Superior temporal gyrus (tissue), 1 donor: ENCODE measurements around the gene RHO.
"Not testable (repeated sequence)": the region's sequence is repeated elsewhere in the genome, so short reads cannot be mapped to it uniquely, and the experiment has no call there.

Experiments used
- DNase-seq: peaks from one replicate; pipeline ENCODE4 v3.0.0-alpha.2; 2016; ENCODE audit errors: extremely low spot score

Gene RHO

DNA sequence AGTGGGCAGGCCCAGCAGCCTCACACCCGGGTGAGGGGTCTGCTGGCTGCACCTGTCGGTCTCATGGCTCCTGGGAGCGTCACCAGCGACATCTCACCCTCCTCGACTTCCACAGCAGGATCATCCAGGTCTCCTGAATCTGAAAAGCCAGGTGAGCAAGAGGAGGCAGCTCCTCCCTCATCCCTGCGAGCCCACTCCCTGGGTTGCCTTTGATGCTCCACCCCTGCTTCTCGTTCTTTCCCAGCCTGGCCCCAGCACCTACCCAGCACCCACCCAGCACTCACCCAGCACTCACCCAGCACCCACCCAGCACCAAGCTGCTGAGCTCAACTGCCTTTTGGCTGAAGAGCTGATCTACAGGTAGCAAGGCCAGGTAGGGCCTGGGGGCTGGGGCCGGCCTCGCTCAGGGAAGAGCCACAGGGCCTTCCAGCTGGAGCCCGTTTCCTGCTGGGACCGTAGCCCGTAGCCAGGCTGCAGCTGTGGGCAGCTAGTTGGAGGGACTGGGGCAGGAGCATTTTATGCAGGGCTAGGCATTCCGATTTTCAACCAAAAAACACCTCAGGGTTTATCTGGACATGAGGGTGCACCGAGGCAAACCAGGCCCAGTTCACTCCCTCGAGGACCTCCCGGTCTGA lies 14.8 kb downstream of the RHO start, which contains the start of gene H1-8:
Gene H1-8 (plus strand): TSS at position 20 of the 635 bp plus-strand sequence. CDS start 44 bp downstream, at position 64.
- DNase-seq = no peak

DNA sequence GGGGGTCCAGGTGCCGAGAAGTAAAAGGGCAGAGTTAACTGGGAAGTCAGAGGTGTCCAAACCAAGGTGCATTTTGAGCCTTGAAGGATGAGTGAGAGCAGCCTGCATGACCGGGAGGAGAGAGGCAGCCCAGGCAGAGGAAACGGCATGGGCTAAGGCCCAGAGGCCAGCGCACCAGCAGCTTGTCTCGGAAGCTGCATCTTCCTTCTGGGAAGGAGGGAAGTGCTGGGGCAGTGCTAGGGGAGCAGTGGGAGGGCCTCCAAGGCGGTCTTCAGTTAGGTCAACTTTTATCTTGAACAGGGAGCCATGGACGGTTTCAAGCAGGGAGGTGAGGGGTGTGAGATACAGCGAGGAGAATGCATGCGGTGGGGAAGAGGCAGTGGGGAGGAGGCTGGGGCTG lies 15.6 kb downstream of the RHO start:
- no peak for DNase-seq

DNA sequence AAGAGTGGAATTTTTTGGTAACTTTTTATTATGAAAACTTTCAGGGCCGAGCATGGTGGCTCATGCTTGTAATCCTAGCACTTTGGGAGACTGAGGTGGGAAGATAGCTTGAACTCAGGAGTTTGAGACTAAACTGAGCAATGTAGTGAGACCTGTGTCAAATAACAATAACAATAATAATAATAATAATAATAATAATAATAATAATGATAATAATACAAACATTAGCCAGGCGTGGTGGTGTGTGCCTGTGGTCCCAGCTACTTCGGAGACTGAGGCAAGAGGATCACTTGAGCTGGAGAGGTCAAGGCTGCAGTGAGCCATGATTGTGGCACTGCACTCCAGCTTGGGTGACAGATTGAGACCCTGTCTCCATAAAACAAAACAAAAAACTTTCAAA lies 17.5 kb downstream of the RHO start:
- DNase-seq = not testable (repeated sequence)

DNA sequence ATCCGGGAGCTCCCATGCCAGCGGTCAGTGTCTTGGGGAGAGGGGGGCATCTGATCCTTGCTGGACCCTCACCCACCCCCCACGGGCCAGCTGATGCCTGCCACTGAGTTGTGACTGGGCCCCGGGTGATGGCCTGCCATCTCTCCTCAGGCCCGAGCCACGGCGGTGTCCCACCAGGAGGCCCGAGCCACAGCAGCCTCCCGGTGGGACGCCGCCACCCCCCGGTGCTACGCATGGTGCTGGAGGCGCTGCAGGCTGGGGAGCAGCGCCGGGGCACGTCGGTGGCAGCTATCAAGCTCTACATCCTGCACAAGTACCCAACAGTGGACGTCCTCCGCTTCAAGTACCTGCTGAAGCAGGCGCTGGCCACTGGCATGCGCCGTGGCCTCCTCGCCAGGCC lies 18.8 kb downstream of the RHO start:
- no peak for DNase-seq

DNA sequence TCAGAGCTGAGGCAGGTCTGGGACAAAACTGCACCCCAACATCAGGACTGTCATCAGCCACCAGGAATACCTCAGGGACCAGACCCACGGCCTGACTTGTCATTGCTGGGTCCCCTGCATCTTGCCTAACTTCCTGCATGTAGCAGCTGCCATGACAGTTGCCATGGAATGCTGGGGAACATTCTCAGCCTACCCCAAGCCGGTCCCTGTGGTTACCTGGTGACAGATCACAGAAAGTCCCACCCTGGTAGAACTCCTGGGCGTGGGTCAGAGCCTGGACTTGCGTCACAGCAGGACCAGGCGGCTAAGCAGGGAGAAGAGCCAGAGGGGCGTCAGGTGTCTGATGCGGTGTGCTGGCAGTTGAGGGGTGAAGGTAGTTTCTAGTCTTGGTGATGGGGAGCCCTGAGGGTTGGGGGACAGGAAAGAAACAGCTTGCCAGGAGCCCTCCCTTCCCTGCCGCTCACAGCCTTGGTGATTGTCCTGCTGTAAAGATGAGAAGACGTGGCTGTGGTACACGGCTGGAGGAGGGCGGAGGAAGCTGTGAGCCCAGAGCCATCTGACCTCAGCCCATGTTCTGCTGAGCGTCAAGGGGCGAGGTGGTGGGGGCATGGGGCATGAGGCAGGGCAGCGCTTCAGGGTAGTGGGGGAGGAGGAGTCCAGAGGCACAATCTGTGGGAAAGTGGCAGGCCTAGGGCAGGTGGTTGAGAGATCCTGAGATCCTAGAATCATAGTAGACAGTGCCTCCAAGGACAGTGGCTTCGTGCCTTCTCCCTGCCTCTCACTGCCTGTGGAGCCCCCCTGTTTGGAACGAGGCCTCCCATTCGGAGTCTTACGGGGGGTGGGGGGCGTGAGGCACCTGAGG lies 19.9 kb downstream of the RHO start:
- no peak for DNase-seq

DNA sequence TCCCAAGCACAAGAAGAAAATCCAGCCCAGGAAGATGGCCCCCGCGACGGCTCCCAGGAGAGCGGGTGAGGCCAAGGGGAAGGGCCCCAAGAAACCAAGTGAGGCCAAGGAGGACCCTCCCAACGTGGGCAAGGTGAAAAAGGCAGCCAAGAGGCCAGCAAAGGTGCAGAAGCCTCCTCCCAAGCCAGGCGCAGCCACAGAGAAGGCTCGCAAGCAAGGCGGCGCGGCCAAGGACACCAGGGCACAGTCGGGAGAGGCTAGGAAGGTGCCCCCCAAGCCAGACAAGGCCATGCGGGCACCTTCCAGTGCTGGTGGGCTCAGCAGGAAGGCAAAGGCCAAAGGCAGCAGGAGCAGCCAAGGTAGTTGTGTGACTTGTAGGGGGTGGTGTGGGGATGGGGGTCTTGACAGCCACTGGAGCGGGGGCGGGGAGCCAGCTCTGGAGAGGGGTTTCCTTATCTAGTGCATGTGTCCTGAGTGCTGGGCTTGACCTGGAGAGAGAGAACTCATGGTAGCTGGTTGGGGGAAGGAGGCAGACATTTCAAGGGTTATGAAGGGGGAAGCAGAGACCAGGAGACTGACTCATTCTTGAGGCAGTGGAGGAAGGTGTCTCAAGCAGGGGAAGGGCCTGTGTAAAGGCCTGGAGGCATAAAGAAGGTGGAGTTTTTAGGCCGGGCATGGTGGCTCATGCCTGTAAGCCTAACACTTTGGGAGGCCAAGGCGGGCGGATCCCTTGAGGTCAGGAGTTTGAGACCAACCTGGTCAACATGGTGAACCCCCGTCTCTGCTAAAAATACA lies 20.8 kb downstream of the RHO start:
- no peak for DNase-seq

DNA sequence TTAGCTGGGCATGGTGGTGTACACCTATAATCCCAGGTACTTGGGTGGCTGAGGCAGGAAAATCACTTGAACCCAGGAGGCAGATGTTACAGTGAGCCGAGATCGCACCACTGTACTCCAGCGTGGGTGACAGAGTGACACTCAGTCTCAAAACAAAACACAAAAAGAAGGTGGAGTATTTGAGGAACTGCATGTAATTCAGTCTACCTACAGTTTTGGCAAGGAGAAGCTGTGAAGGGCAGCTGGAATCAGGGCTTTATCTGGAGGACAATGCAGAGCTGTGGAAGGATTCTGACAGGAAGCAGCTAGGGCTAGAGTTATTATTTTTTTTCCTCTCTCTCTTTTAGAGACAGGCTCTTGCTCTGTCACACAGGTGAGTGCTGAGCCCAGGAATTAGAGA lies 21.4 kb downstream of the RHO start:
- no peak for DNase-seq

DNA sequence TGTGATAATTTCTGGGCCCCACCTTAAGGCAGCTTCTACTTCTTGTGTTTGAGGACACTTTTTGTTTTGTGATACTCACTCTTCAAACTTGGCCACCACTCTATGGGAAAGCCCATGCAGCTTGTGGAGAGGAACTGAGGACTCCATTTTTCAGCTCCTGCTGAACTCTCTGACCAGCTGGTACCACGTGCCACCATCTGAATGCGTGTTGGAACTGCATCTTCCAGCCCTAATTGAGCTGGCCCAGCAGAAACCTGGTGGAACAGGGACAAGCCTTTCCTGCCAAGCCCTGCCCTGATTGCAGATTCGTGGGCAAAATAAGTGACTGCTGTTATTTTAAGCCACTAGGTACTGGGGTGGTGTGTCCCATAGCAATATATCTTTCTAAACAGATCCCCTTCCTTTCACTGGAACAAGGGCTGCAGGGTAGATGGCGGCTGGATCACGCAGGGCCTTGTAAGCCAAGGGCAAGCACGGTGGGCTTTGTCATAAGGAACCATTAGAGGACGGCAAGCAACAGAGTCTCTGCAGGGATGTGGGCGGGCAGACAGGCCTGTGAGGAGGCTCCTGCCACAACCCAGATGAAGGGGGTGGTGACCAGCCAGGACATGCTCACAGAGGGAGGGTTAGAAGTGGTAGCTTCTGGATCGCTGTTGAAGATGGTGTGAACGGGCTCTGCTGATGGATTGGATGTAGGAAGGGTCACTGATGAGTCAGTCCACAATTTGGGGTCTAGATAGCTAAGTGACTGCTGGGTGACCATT lies 24.0 kb downstream of the RHO start:
- DNase-seq = peak; percentile 33

DNA sequence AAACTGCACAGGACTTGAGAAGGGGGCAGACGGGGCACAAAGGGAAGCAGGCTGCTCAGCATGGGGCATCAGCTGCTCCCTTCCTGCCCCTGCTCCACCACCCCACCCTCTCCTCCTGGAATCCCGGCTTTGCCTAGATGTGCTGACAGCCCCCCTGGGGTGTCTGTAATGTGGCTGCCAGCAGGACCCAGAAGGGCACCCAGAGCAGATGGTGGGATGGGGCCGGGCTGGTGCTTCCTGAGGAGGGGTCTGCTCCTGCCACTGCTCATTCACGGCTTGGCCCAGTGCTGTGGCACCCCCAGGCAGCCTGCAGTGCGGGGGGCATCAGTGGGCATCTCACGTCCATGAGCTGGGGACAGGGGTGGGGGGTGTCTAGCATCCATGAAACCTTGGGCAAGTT lies 24.7 kb downstream of the RHO start:
- no peak for DNase-seq

DNA sequence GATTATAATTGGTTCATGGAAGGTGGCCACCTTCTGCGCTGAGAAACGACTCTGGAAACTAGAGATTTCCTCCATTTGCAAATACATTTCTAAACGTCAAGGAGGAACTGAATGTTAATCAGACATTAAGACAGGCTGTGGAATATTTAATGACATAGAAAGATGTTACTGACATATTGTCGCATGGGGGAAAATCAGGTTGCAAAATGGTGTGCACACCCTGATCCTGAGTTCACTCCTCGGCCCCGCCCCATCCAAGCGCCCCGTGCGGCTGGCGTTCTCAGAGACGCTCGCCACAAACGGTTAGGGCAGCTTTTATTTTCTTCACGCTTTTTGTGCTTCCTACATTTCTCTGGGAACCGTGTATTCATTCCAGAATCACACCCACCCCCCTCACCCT lies 25.3 kb downstream of the RHO start:
- peak; percentile 22 for DNase-seq

DNA sequence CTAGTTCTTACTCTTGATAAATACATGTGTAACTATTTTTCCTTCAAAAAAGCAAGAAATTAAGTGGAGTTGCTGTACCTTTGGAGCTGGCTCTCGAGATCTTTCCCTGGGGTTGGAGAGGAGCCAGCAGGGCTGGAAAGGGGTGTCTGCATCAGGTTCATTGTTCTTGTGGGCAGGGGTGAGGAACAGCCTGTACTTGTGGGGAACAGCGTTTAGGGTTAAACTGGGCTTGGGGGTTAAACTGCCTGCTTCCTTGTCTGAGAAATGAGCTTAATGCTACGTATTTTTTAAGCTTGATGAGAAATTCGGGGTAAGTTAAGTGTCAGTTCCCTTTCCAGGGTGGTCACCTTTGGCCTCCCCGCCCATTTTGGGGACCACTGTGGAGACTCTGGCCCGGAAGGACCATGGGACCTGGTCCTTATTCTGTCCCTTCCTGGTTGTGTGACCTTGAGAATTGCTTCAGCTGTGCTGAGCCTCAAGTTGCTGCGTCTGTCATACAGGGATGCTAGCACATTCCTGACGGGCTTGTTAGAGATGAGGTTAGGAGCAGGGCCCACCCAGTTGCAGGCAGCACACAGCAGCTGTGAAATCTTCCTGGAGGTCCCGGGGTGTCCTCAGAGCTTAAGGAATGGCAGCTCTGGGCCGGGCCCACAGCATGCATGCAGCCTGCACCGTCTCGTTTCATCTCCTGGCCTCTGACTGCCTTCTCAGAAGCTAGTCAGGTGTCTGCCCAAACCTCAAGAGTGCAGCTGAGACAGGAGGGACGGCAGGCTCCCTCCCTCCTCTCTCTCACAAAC lies 26.1 kb downstream of the RHO start:
- no peak for DNase-seq

DNA sequence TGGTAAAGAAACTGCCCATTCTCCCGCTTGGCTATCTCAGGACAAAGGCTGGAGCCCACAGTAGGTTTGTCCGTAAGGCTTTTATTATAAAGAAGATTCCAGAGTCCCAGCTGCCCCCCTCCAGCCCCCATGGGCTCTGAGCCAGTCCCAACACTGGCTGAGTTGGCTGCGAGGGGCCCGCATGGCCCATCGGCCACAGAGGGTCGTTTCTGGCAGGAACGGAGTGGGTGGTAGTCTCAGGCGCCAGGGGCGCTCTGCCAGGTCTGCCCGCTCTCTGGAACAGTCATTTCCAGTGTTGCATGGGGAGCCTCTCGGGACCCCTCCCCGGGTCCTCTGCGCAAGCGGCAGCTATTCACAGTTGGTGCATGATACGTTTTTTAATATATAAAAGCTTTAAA lies 26.7 kb downstream of the RHO start:
- no peak for DNase-seq

DNA sequence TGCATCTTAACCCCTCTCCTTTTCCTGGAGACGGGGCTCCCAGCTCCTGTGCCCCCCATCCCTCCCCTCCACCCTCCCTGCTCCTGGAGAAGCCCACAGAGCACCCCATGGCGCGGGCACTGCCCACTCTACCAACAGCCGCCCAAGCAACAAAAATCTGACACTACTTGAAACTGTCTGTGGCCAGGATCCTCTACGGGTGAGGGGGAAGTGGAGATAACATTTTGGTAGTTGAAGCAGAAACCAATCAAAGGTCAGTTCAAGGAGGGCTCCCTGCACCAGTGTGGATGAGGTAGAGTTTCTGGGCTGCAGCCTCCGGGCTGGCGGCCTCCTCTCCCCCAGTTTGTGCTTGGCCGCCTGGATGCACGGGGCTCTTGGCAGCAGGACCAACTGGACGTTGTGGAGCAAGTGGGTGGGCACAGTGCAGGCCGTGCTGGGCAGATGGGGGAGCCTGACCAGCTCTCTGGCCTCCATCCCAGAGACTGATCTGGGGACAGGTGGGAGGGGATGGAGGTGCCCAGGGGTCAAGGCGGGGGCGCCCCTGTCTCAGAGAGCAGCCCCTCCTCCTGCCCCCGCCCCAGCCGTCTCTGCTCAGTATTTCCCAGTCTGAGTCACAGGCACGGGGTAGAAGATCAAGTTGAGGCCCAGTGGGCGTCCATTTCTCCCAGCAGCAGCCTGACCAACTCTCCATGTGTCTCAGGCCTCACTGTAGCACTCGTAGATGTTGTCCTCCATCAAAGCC lies 27.3 kb downstream of the RHO start:
- no peak for DNase-seq

DNA sequence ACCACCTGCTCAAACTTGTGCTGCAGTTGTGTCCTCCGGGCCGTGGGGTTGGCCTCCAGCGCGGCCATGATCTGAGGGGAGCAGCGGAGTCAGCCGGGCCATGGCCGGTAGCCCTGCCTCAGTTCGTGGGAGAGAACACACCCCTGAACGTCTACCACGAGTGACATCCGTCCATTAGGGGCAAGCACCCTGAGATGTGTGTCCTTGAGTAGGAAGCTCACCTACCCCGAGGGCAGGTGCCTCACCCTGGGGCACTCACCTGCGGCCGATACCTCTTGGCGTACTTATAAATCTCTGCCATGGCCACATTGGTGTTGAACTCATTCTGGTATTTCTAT lies 27.9 kb downstream of the RHO start:
- DNase-seq = no peak

DNA sequence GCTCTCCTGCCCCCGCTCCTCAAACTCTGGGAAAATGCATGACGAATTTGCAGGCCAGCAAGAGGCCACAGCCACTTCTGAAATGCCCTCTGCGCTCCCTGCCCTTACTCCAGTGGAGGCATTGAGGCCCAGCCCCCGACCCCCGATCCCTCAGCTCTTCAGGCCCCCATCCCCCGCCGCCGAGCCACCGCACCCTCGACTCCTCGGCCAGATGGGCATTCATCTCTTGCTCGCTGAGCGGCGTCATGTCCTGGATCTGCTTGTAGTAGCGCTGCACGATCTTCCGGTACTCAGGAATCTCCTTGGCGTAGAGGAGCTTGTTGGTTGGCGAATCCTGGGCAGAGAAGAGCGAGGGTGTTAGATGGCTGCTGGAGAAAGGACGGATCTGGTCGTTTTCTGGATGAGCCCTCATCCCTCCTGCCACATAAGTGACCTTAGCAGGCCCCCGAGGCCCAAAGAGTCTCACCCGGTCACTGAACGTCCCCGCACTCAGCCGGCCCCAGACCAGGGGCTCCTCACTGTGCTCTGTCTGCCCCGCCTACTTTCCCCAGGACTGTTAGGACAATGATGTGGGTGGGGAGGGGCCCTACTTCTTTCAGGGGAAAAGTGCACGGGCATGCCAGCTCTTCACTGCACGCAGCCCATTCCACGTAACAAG lies 28.6 kb downstream of the RHO start:
- no peak for DNase-seq

DNA sequence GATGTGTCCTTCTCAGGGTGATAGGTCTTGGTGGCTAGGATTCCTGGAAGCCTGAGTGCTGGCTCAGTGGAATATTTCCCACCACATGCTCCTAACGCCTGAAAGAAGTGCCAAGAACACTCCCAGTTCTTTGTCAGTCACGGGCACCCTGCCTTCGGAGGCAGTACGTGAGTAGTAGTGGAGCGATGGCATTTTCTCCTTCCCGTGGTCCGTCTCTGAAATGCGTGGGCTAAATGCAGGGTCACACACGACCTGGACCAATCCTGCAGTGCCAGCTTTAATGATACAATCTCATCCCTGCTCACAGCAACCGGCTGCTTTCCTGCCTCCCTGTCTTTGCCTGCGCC lies 29.1 kb downstream of the RHO start:
- peak; percentile 53 for DNase-seq

DNA sequence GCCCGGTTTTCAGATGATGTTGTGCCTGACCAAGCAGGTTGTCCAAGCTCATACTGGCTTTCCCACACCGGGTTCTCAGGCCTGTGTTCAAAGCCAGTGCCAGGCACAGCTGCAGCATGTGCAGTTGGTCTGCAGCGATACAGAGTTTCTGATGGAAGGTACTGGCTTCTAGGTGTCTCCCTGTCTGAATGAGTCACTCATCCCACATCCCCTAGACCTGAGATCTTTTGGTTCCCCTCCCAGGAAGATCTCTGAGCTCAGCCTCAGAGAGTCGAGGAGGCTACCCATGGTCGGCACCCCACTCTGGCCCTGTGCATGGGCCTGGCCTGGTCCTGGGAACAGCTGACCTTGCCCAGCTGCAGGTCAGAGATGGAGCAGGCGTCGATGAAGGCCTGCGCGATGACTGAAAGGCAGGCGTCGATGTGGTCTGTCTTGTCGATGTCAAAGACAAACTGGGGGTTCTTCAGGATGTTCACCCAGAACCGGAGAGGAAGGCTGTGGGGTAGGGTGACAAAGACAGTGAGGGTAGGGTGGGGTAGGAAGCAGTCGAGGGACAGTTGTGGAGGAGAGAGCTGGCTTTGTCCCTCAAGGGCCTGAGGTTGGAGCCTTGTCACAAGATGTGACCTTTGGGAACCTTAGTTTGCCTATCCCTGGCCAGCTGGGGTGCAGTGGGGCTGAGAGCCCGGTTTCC lies 29.8 kb downstream of the RHO start:
- DNase-seq = no peak

DNA sequence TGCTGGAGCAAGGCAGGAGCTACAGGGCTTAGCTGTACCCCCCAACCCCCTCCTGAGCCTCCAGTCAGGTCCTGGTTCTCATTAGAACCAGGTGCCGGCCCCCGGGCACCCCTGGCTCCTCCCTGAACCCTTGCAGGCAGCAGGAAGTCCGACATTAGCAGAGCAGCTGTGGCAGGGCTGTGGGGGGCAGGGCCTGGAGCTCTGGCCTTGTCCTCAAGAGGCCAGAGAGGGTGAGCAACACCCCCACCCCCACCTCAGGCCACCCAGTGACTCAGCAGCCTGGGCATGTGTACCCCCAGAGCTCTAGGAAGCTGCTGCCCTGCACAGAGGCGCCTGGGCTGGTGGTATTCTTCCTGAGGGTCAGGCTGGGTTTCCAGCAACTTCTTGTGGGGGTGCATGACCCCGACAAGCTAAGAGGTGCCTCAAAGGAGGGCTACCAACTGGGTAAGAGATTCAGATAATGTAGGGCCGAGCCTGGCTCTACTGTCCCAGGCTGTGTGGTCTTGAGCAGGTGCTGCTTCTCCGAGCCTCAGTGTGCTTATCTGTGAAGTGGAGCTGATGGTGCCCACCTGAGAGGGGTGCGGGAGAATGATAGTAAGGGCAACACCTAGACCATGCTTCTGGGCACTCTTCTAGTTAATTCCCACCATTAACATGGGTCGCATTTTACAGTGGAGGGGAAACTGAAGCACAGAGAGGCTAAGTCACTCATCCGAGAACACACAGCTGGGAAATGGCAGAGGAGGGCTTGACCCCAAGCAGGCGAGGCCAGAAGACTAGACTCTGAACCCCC lies 30.5 kb downstream of the RHO start:
- no peak for DNase-seq
